COR-L47 (cell line): Measurements from ENCODE around the gene ARPC5L.
"Not testable (repeated sequence)": the region's sequence is repeated elsewhere in the genome, so short reads cannot be mapped to it uniquely, and the experiment has no call there.

Experiments used
- DNase-seq: peaks from one replicate; lab custom pipeline; 2025; lab: John Stamatoyannopoulos, UW

ARPC5L gene

DNA sequence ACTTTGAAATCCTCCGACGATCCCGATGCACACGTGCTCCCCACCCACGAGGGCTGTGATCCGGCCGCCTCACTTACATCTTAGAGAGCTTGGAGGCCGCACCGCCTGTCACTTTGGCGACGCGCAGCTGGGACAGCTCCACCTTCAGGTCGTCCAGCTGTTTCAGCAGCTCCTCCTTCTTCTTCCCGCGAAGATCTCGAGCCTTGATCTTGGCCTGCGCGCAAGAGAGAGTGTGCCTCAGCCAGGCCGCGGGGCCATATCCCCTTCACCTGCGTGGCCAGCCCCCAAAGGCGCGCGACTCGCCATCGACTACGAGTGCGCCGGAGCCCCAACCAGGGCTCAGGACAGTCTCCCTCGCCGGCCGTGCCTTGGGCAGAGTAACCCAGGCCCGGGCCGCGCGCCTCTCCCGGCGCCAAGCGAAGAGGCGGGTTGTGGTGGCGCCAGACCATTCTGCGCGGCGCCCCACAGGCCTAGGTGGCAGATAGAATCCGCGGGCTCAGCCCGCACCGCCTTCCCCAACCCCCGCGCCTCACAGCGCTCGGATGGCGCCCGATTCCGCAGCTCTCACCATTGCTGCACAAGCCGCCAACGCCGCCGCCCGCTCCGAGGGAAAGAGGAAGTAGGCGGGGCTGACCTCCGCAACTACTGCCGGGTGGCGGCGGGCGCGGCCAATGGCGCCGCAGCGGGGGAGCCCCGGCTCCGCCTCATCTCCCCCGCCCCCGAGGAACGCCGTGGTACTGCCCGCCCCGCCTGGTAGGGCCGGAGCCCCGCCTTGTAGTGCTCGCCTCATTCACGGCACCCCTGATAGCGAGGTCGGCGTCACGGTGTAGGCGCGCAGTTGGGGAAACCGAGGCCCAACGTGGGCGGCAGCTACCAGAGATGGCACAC, at the start of gene ARPC5L, which contains the start of gene RPL35:
ARPC5L (plus strand) TSS at position 789 of the 888 bp plus-strand sequence. CDS start 7,161 bp downstream, outside the sequence.
RPL35 (minus strand) TSS at position 616 of the 888 bp plus-strand sequence; CDS start at position 571, 45 bp downstream.
- peak; percentile 94 for DNase-seq

DNA sequence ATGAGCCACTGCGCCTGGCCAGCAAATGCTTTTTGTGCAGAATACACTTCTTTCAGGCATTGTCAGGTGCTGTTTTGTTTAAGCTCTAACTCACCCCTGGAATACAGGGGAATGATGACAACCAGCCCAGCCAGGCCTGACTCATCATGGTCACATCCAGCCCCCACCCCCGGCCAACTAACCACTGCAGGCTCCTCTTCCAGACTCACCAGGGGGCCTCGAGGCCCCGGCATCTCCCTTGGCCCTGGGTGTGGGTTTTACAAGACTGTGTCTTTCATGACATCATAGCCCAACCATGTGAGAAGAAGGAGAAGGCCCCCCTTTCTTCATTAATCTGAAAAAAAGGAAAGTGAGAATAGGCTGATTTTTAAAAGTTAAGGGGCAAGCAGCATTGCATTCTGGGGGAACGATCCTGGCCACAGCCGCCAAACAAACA, 49.5 kb upstream of the ARPC5L start:
- DNase-seq = no peak

DNA sequence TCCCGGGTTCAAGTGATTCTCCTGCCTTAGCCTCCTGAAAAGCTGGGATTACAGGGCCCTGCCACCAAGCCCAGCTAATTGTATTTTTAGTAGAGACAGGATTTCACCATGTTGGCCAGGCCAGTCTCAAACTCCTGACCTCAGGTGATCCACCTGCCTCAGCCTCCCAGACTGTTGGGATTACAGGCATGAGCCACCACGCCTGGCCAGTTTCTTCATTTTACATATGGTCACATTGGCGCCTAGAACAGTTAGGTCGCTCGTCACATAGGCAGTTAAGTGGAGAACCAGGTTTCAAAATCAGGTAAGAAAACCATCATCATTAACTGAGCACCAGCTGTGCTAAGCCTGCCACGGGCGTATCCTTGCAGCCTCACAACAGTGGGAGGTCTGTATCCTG, 48.9 kb upstream of the ARPC5L start:
- DNase-seq = no peak

DNA sequence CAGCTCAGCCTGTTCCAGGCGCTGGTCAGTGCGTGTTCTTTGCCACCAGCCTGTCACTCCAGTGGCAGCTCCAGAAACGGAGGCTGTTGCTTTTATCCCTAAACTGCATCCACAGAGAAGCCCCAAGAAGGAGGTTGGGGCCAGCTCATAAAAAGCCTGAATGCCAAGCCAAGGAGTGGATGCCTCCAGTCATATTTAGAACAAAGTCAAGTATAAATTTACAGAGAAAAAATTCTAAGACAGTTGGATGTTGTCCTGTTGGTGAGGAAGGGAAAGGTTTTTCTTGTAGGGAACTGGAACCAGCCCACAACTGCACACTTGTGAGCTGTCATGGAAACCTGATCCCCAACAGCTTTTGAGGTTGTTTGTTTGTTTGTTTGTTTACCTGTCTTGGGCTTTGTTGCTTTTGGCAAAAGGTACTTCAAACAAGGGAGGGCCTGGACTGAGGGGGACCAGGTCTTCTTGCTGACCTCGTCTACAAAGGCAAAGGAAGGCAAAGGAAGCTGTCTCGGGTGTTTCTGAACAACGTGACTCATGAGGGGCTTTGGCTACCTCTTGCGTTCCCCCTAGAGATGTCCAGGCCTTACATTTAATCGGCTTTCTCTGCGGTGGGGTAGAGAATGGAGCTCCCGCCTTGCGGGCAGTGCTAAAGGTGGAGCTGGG, 48.3 kb upstream of the ARPC5L start:
- DNase-seq = no peak

DNA sequence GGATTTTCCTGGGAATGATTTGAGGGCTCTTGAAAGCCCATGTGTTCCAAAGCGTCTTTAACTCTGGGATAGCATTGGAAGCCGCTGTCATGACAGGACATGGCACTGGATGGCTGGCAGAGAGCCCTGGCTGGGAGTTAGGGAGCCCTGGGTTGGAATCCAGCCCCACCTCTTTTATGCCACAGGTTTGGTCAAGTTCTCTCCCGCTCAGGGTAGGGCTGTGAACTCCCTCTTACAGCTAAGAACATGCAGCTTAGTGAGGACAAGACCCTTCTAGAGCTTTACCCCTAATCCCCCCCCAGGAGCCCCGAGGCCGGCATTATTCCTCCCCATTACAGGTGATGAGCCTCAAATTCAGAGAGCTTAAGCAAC, 47.8 kb upstream of the ARPC5L start:
- DNase-seq = no peak

DNA sequence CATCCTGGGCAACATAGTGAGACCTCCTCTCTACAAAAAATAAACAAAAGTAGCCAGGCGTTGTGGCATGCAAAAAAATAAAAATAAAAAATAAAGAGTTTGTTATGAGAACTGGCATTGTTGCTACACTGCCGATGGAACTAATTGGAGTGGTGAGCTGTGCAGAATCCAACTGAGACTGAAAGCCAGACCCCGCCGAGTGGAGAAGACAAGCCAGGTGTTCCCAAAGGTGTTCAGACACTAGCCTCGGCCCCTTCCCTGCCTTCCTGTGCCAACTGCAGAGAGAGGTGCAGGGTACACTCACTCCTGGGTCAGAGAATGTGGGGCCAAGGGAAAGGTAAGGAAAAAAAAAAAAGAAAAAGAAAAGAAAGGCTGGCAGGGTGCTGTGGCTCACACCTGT, 46.3 kb upstream of the ARPC5L start:
- DNase-seq = no peak

DNA sequence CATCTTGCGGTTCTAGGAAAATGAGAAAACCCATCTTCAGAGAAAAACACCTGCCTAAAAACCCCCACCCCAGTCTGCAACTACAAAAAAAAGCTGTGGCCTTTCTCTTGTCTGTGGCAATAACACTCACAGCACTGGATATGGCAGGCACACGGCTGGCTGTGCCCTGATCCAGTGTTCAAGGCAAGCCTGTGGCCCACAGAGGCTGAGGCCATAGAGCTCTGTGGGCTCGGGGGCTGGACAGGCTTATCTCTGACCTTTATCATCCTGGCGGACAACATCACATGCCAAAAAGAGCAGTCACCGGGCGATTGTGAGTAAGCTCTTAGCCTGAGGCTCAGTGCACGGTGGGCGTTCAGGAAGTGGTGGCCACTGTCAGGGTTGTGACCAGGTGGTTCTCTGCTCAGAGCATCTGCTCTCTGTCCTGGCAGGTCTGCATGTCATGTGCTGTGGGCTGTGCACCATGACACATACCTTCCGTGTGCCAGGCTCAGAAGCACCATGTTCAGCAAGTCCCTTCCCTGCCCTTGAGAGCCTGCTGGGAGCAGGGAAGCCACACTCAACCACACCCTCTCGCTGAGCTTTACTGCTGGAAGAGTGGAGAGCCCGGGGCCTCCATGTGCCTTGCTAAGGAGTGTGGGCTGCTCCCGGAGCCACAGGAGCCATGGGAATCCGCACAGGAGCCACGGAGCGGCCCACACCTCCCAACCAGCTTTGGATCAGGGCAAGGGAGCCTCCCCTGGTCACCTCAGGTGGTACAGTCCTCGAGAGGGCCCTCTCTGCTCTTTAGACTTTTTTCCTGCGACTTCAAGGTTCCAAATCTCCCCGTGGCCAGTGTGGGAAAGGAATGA, 43.3 kb upstream of the ARPC5L start:
- no peak for DNase-seq

DNA sequence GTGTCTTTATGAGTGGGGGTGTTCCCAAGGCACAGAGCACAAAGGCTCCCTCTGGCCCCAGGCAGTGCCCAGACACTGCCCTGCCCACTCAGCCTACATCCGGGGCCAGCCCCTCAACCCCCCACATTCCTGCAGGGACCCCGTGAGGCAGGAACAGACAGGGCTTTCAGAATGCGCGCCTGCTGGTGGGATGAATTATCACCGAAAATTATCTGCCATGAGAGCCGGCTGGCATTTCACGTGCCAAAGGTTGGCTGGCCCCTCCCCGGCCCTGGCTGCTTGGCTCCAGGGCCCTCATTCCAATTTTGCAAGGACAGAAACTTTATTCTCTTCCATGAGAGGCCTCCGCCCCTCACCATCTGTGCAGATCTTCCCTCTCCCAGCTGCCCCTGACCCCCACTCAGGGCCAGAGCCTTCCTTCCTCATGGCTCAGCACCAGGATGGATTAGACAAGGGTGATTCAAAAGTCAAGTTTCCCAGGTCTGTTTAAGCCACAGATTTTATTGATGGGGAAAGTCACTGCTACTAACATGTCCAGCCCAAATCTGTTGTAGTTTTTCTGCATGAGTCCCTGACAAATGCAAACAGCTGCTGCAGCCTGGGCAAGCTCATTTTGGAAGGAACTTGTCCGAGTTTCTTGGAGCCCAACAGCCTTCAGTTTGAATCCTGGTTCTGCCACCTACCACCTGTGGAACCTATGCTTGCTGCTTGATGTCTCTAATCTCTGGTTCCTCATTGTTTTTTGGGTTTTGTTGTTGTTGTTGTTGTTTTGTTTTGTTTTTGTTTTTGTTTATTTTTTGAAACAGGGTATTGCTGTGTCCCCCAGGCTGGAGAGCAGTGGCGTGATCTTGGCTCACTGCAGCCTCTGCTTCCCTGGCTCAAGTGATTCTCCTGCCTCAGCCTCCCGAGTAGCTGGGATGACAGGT, 41.0 kb upstream of the ARPC5L start:
- no peak for DNase-seq

DNA sequence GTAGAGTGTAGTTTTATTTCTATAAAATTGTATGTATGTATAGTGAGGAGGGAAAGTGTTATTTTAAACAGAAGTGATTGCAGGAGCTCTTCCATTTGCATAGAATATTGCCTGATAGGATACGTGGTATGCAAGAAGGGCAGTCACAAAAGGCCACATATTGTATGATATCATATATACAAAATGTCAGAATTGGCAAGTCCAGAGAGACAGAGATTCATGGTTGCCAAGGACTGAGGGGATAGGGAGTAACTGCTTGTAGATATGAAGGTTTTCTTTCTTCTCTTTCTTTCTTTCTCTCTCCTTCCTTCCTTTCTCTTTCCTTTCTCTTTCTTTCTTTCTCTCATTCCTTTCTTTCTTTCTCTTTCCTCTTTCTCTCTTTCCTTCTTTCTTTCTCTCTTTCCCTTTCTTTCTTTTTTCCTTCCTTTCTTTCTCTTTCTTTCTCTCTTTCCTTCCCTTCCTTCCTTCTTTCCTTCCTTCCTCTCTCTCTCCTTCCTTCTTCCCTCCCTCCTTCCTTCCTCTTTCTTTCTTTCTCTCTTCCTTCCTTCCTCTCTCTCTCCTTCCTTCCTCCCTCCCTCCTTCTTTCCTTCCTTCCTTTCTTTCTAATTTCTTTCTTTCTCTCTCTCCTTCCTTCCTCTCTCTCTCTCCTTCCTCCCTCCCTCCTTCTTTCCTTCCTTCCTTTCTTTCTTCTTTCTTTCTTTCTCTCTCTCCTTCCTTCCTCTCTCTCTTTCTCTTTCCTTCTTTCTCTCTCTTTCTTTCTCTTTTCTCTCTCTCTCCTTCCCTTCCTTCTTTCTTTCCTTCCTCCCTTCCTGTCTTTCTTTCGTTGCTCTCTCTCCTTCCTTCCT, 33.2 kb upstream of the ARPC5L start:
- no peak for DNase-seq

DNA sequence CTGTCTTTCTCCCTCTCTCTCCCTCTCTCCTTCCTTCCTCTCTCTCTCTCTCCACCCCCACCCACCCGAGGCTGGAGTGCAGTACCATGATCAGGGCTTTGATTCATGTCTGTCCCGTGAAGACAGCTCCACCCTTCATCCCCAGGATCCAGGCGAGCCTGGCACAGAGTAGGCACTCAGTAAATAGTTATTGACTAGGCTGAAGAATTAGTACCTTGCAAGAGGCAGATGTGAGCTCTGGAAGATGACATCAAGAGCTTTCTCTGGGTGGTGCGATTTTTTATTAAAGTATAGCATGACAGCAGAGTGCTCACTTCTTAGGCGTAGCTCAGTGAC, 32.6 kb upstream of the ARPC5L start:
- DNase-seq = no peak

DNA sequence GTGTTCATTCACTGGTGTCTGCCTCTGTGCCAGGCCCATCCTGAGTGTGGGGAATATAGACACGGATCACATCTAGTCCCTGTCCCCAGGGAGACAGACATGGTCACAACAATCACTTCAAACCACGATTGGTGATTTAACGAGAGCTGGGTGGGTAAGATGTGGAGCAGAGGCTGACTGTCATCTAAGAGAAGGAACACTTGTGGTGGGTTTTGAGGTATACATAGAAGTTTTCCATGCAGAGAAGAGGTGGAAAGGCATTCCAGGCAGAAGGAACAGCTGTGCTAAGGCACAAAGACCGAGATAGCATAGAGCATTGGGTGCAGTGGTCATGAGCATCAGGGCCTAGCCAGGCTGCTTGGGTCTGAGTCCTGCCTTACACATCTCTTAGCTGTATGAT, 31.3 kb upstream of the ARPC5L start:
- no peak for DNase-seq

DNA sequence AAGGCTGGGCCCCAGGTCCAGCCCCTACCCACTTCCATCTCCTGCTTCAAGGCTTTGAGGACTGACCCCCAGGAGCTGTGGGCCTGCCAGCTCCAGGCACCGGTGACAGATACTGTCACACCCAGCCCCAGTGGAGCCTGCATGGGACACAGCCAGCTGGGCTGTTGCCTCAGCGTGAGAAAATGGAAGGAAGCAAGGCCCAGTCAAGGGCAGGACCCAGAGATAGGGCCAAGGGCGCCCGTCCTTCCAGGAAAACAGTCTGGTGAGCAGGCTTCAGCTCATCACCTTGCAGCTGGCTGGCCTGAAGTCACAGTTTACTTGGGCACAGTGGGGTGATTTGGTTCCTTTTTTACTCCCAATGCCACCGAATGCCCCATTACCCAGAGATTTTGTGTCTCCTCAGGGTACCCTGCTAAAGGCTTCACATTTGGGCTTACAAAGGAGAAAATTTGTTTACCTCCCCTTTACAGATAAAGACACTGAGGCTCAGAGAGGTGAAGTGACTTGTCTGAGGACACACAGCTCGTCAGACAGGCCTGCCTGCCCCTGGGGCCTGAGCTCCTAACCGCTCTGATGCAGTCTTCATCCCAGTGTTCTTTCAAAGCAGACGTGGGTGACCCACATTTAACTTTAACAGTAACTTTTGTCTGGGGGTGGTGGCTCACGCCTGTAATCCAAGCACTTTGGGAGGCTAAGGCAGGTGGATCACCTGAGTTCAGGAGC, 30.1 kb upstream of the ARPC5L start:
- DNase-seq = no peak

DNA sequence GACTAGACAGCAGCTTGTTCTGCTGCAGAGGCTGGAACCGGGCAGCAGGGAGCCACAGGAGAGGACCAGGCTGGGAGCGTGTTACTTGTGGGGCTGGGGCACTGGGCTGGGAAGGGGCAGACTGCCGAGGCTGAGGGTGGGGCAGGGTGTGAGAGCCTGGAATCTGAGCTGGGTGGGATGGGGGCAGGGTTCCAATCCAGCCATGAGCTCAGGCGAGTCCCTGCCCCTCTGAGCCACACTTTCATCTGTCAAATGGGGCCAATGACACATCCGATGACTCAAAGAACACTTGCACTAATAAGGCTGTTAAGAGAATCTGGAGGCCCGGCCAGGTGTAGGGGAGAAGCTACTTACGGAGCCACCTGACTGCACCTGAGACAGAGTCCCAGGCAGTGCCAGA, 27.3 kb upstream of the ARPC5L start:
- no peak for DNase-seq

DNA sequence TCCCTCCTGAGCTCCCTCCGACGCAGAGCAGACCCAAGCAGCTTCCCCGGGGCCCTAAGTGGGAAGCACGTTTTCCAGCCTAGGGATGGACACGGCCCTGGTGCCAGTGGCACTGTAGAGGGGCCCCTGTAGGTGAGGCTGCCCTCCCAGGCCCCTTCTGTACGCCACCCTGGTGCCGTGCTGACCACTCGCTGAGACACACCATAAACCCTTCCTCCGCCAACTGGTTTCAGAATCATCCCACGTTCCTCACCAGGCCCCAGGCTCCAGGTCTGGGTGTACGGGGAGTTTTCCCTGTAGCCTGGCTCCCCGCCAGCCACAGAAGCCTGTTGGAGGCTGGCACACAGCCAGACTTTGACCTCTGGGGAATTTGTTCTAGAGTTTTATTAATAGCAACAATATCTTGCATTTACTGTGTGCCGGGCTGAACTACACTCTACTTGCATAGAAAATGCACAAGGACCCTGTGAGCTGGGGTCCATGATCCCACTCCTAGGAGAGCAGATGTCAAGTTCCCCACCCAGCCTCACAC, 26.8 kb upstream of the ARPC5L start:
- peak; percentile 88 for DNase-seq

DNA sequence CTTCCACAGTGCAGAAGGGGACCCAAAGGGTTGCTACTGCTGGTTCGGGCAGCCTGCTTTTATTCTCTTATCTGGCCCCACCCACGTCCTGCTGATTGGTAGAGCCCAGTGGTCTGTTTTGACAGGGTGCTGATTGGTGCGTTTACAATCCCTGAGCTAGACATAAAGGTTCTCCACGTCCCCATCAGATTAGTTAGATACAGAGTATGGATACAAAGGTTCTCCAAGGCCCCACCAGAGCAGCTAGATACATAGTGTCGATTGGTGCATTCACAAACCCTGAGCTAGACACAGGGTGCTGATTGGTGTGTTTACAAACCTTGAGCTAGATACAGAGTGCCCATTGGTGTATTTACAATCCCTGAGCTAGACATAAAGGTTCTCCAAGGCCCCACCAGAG, 23.8 kb upstream of the ARPC5L start:
- DNase-seq = not testable (repeated sequence)

DNA sequence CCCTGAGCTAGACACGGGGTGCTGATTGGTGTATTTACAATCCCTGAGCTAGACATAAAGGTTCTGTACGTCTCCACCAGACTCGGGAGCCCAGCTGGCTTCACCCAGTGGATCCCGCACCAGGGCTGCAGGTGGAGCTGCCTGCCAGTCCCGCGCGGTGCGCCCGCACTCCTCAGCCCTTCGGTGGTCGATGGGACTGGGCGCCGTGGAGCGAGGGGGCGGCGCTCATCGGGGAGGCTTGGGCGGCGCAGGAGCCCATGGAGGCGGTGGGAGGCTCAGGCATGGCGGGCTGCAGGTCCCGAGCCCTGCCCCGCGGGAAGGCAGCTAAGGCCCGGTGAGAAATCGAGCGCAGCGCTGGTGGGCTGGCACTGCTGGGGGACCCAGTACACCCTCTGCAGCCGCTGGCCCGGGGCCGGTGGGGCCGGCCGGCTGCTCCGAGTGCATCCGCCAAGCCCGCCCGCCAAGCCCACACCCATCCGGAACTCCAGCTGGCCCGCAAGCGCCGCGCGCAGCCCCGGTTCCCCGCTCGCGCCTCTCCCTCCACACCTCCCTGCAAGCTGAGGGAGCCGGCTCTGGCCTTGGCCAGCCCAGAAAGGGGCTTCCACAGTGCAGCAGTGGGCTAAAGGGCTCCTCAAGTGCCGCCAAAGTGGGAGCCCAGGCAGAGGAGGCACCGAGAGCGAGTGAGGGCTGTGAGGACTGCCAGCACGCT, 23.2 kb upstream of the ARPC5L start:
- not testable (repeated sequence) for DNase-seq

DNA sequence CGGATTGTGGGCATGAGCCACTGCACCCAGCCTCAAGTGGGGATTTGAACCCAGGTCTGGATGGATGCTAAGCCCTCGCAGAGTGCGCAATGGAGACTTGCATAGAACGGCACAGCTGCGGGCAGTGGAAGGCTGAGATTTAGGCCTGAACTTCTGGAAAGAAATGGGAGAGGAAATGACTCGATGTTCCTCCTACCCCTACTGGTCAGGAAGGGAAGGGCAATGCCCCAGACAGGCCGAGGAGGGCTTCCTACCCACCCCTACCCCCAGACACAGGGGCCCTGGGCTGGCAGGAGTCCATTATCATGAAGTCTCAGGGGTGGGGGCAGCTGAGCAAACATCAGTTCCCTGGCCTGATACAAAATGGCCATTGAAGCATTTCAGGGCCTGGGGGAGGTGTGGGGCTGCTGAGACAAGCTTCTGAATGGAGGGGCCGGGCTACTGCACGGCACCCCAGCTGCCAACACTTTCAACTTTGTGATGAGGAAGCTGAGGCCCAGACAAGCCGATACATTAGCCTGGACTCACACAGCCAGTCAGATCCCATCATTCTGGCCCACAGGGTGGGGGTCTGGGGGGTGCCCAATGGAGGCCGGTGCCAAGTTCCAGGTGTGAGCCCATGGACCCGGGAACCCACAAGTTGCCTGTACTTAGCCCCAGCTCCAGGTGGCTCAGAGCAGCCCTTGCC, 22.2 kb upstream of the ARPC5L start:
- peak; percentile 72 for DNase-seq

DNA sequence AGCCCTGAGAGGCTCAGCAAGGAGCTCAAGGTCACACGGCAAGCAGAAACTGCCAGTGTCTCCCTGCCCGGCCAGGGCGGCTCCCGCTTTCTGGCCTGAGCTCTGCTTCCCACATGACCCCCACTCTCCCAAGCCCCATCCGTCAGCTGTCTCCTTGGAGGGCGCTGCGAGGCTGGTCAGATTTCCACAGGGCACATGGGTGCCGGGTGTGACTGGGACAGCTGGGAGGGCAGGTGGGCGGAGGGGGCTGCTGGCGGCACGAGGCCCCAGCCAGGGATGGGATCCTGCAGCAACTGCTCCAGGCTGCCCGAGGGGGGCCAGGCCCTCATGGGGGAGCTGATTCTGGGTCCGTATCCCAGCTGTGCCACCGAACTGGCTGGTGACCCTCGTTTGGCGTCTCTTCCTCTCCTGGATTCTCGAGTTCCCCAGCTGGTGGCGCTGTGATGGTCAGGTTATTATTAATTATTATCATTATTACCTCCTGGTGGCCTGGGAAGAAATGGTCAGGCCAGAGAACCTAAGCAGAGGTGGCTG, 21.6 kb upstream of the ARPC5L start:
- DNase-seq = no peak
